HG03521 (cell line): ENCODE data around the gene ESR2.
"Not testable (repeated sequence)": the region's sequence is repeated elsewhere in the genome, so short reads cannot be mapped to it uniquely, and the experiment has no call there.

Experiments used
- ATAC-seq: cut with Tn5 transposase; IDR thresholded peaks from one replicate; pipeline ENCODE4 v1.9.1; 2021; ENCODE audit warnings: mild to moderate bottlenecking, moderate library complexity; ENCODE audit not compliant: unreplicated experiment

The ESR2 gene

DNA sequence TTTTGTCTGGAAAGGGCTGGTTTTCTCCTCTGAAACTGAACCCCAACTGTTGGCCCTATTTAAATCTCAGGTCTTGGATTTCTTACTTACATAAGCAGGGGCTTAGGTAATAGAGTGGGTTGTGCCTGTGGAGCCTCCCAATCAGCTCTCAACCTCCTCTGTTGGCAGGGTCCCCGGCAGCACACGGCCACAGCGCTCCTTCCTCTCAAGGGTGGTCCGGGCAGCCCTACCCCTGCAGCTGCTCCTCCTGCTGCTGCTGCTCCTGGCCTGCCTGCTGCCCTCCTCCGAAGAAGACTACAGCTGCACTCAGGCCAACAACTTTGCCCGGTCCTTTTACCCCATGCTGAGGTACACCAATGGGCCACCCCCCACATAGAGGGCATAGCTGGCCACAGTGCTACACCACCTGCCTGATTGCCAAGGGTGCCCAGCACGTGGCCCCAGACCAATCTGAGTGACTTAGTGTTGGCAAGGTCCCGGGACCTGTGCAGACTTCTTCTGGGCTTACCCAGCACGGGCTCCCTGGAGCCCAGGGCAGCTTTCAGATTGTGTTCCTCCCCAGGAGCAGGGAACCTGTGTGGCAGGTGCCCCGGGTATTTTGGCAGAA is 68.9 kb downstream of the ESR2 start:
- ATAC-seq: no peak

DNA sequence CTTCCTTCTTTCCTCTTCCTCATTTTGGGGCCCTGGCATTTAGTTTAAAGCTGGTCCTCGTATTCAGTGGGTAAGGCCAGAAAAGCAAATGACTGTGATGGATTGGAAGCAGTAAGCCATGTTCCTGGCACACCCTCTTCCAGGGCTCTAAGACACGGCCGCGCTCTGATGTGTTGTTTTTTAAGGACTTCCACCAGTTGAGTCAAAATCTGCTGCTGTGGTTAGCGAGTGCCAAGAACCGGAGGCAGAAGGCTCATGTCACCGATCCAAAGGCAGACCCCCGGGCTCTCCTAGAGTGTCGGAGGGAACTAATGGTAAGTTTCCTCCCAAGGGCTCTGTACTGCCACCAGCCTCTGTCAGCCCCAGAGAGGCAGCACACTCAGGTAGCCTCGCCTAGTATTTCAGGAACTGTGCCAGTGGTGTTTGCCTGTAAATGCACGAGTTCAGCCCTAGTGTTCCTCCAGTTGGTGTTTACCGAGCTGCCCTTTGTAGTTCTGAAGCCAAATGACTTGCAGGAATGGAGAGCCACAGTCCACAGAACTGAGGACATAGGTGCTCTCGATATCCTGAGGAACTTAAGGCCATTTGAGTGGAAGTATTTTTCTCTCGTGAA is 72.7 kb downstream of the ESR2 start:
- no peak for ATAC-seq

DNA sequence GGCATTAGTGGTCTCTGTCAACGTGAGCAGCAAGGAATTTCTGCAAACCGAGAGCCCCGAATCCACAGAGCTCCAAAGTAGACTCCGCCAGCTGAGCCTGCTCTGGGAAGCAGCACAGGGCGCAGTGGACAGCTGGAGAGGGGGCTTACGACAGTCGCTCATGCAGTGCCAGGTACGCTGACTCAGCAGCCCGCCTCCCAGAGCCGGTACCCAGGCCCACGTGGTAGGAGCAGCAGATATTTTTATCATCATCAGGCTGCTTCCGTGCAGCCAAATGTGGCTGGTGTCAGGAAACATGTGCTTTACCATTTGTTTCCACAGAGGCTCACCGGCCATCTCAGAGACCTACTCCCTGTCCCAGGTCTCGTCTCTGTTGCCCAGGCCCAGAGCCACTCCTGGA is 73.7 kb downstream of the ESR2 start:
- no peak for ATAC-seq

DNA sequence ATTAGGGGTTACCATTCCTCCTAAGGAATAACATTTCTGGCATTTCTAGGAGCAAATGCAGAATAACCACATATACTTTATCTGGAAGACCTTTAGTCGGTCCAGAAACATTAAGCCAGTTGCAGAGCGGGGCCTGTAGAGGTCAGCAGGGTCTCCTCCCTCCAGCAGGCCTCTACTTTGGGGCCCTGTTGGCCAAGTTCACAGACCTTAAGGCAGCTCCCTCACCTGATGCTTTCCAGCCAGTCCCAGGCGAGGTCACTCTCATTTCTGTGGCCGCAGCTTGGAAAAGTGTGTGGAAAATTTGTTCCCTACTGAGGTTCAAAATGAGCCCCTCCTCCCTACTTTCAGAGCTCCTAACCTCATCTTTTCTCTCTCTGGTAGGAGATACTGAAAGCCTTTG is 74.1 kb downstream of the ESR2 start:
- ATAC-seq: no peak

DNA sequence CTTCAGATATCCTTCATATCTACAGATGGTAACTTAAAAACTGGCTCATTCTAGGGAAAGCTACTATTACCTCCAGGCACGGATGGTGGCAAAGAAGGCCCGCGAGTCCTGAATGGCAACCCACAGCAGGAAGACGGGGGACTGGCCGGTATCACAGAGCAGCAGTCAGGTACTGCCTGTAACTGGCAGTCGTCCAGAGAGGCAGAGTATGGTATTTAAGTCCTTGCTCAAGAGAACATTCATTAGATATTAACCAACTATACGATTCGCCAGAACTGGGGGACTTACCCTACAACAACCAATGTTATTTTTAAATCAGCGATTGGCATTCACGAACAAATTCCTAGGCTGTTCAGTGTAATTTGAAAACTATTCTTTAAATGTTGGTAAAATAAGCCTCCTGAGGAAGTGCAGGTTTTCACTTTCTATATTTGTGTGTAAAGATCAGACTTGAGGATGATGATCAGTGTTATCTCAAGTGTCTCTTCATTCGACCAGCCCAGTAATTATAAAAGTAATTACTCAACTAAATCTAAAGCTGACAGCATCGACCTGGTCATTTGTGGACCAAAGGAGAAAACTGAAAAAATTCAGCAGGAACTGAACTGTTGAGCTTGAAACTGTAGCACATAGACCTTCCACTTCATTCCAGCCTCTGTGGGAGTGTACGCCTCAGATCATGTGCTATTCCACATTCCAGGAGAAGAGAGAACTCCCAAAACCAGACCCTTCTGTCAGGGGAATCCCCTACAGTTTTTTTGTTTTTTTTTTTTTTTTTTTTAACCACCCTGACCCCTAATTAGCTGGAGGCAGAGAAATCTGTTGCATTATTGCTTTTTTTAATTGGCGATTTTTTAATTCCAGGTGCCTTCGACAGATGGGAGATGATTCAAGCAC is 75.6 kb downstream of the ESR2 start:
- no peak for ATAC-seq

DNA sequence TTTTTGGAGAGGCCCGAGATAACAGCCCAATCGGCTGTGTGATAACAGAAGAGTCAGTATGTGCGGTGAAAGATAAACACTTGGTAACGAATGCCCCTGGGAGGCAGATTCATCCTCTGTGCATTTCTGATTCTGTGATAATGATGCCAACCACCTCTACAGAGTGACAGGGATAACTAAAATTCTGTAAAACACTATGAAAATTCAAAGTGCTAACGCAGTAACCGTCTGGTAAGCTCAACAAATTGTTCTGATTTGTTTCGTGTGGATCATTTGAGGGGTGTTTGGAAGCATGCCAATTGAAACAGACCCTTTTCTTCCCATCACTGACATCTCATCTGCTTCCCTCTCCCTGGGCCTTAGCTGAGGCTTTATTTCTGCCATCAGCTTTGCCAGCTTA is 76.3 kb downstream of the ESR2 start:
- no peak for ATAC-seq

DNA sequence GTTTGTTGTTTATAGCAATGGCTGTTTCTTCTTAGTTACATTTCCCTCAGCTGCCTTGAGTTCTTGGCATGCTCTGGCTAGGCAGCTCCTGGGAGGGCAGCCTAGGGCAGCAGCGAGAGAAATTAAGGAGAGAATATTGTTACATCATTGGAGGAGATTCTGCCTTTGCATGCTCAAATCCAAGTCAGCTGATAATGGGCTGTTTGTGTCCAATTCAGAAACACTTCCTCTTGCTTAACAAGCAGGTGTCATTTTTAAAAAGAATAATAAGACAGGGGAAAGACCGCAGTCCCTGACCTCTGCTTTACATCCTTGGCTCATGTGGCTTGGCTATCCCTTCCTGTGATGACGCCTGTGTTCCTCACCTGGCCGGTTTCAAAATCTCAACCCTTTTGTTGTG is 76.9 kb downstream of the ESR2 start:
- ATAC-seq: no peak

DNA sequence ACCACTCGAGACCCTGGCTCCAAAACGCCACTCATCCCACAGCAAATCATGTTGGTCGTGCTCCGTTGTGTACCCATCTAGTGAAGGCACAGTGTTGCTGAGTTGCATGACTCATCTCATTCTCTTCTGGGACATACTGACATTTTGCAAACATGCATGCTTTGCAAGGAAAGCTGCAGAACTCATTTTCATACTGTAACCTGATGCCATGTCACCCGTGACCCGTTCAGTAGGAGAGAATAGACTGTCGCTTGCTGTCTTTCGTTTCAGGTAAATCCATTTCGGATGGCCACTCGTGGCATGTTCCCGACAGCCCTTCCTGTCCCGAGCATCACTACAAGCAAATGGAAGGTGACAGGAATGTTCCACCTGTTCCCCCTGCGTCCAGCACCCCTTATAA is 78.2 kb downstream of the ESR2 start:
- ATAC-seq: no peak

DNA sequence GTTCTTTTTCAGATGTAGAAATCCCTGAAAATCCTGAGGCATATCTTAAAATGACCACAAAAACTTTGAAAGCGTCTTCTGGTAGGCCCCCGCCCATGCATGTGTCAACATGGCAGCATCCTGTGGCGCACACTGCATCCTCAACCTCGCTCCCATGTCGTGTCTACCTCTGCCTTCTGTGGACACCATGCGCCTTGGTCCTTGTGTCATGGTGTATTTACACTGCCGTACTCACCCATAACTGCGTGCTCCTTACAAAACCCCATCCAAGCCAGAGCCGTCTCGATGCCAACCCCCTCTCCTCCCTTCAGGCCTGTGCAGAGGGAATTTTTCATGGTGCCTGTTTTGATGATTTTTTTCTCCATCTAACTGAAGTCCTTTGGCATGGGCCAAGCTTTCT is 78.9 kb downstream of the ESR2 start:
- ATAC-seq: no peak

DNA sequence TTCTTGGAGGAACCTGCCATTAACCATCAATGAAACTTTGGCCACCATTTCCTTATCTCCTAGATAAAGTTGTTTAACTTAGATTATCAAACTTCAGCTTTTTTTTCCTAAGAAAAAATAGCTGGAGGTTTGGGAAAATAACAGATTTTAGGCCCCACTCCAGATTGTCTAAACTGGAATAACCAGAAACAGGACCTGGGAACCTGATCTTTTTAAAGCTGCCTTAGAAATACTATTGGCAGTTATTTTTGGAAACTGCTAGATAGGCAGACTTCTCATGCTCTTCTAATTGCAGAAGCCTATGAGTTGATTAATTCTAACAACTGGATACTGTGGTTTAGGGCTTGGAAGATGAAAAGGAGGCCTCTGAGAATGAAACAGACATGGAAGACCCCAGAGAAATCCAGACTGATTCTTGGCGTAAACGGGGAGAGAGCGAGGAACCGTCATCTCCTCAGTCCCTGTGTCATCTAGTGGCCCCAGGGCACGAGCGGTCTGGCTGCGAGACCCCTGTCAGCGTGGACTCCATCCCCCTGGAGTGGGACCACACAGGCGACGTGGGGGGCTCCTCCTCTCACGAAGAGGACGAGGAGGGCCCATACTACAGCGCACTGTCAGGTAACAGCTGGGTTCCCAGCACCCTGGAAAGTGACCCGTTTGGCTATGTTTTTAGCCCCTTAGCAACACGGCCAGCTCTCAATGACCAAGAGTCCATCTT is 80.2 kb downstream of the ESR2 start:
- ATAC-seq: no peak

DNA sequence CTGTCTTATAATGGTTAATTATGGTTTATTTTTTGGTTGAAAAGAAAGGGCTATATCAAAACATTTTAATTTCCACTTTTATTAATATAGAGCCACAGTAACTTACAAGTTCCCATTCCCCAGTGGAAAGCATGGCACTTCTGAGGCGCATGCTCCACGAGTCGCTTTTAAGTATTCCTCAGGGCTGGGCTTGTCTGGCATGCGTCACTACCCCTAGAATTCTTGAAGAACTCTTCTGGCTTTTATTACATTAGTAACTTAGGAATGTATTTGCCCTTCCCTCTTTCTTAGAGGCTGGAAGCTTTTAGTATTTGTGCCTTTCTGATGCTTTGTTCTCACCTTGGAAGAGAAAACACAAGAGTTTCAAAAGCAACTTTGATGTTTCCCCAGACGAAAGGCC is 81.1 kb downstream of the ESR2 start:
- no peak for ATAC-seq

DNA sequence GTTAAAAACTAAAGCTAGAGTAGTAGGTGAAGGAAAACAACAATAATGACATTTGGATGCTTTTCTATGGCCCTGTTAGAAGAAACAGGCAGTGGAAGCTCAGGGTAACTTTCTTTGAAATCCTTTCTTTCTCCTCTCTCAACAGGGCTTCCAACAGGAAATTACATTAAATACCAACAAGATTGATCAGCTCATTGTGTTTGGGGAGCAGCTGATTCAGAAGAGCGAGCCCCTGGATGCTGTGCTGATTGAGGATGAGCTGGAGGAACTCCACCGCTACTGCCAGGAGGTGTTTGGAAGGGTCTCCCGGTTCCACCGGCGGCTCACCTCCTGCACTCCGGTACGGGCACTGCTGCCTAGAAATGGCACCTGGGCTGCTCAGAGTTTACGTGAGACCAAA is 81.5 kb downstream of the ESR2 start:
- ATAC-seq: no peak

DNA sequence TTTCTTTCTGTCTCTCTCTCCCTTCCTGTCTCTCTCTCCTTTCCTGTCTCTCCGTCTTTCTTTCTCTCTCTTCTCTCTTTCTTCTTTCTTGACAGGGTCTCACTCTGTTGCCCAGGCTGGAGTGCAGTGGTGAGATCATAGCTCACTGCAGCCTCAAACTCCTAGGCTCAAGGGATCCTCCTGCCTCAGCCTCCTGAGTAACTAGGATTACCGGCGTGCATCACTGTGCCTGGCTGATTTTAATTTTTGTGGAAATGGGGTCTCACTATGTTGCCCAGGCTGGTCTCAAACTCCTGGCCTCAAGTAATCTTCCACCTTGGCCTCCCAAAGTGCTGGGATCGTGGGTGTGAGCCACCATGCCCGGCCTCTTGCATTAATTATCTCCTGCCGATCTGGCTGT is 83.3 kb downstream of the ESR2 start:
- not testable (repeated sequence) for ATAC-seq

DNA sequence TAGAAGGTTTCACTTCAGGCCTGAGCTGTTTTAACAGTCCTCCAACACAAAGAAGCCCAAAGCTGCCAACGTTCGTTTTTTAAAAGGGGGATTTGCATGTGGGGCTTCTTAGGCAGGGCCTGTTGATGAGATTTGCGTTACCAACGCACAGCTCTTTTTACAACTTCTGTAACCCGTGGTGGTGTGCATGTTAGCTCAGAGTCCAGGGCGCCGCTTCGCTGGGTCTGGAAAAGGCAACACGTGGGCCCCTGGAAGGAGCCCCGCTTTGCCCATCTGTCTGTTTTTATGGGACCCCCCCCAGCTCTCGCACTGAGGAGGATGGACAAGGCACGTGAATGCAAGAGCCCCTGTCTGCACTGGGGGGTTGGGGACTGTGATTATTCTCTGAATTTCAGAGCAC is 84.0 kb downstream of the ESR2 start:
- ATAC-seq: no peak

DNA sequence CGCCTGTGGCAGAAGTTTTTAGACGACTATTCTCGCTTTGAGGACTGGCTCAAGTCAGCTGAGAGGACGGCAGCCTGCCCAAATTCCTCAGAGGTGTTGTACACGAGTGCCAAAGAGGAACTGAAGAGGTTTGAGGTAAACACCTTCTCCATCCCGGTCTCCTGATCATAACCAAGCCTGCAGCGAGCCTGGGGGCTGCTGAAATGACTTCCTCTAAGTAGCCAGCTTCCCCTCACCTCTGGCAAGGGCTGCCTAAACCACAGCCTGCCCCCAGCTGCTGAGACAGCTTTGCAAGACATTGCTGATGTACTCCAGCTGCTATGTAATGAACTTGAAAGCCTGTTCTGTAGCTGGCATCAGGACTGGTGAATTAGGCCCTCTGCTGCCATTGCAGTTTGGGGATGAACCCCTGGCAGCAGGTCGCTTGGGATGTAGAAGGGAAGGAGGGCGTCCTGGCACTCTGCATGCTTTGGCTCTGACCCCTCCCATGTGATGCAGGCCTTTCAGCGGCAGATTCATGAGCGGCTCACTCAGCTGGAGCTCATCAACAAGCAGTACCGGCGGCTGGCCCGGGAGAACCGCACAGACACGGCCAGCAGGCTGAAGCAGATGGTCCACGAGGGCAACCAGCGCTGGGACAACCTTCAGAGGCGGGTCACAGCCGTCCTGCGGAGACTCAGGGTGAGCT is 84.6 kb downstream of the ESR2 start:
- ATAC-seq: no peak

DNA sequence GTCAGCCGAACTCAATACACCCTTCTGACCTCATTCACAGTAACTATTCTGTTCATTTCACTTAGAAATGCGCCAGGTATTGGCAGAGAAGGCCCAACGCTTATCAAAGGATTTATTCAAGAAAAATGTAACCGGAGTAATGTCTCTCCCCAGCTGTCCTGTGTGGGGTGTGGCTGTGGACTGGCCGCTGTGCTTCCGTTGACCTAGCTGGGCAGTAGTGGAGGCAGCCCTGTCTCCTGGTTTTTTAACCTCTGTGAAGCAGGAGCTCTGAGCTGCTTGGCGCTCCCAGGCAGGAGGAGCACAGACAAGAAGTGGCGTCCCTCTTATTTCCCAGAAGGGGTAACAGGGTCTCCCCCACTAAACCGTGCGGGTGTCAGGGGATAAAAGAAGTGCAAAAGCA is 85.2 kb downstream of the ESR2 start:
- ATAC-seq: no peak

DNA sequence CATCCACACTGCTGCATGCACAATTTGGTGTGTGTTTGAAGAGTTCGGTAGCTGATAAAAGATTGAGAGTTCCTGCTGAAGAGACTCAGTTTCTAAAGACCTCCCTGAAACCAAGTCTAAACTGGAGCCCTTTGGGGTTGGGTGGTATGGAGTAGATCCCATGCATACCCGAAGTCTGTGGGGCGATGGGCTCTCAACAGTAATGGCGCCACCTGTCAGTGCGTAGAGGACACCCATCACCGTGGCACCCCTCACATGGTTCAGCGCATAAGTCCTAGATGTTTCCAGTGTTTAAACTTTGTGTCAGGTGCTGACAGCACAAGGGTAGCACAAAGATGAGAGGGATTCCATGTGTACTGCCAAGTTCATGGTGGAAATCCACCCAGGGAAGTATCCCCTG is 85.9 kb downstream of the ESR2 start:
- ATAC-seq: no peak

DNA sequence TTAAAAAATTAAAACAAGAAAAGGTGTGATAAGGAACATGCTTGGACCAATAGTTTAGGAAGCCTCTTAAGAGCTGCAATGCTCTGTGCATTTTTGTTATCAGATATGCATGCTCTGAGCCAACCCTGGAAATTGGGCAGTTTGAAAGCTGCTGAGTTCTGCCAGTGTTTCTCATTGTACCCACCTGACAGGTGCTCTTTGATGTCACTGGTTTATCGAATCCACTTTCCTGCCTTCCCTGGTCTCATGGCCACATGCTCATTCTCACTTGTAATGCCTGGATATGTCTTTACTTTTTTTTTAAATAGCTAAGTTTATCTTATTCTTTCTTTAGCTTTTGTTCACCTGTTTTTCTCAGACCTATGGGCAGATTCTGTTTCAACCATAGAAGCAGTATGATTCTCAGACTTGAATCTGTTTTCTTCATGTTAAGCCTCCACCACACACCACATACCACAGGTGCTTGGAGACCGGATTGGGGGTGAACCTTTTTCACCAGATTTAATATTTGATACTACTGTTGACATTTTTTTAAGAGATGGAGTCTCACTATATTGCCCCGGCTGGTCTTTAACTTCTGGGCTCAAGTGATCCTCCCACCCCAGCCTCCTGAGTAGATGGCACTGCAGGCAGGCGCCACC is 90.7 kb downstream of the ESR2 start:
- ATAC-seq: no peak

DNA sequence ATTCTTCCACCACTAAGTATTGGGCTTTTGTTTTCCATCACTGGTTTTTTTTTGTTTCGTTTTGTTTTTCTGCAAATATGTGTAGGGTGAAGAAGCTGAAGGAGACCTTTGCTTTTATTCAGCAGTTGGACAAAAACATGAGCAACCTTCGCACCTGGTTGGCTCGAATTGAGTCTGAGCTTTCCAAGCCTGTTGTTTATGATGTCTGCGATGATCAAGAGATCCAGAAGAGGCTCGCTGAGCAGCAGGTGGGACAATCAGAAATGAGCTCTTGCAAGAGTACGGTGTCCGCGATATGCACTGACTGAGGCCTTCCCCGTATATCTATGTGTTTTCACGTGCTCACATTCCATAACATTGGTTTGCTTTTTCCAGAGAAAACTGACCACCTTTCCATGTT is 91.5 kb downstream of the ESR2 start:
- ATAC-seq: no peak

DNA sequence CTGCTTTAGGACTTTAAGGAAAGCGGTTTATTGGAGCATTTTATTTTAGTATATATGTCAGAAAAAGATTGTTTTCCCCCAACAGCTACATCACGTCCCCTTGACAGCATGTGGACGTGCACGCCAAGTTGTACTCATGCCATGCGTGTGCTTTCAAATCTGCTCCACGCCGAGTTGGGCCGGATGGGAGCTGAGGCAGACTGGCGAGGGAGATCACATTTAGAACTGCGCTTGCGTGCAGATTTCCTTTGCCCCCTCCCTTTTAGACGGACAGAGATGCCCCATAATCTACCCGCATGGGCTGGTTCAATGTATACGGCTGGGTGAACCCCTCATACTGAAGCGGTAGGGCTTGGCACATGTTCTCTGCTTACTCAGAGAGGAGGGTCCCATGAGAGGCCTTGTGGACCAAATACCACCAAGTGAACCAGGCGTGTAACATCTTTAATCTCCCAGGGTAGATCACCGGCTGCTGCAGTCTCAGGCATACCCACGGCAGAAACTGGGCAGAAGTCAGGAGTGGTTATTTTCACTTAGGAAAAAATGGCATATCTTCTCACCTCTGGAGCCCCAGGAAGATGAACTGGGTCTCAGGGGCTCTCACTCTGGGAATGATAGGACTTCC is 92.1 kb downstream of the ESR2 start:
- no peak for ATAC-seq
